GM18499 (cell line): ENCODE data around the gene ZNF330.
A peak's percentile ranks its signal among the peaks of the same experiment; 100 is the strongest.
"Not testable (repeated sequence)": the region's sequence is repeated elsewhere in the genome, so short reads cannot be mapped to it uniquely, and the experiment has no call there.

ENCODE experiments used
- ATAC-seq: cut with Tn5 transposase; IDR thresholded peaks from one replicate; pipeline ENCODE4 v1.9.1; 2021; ENCODE audit warnings: moderate number of reproducible peaks; ENCODE audit not compliant: insufficient read depth, unreplicated experiment

ZNF330 gene

GRCh38 chr4:141220691-141221659, at the start of gene ZNF330:
ZNF330 (plus strand) TSS chr4:141220895; CDS start chr4:141222372, 1,477 bp downstream.
- ATAC-seq, result peak; percentile 81

- no peak for ATAC-seq
These were observed 46.2 kb upstream of the ZNF330 start for GRCh38 chr4:141174457-141174856.

GRCh38 chr4:141177171-141177570, 43.5 kb upstream of the ZNF330 start:
- ATAC-seq, result no peak

GRCh38 chr4:141179474-141180373, 41.0 kb upstream of the ZNF330 start:
- no peak for ATAC-seq

GRCh38 chr4:141180991-141181761, 39.5 kb upstream of the ZNF330 start:
- ATAC-seq, result no peak

GRCh38 chr4:141183491-141183890, 37.2 kb upstream of the ZNF330 start:
- not testable (repeated sequence) for ATAC-seq

GRCh38 chr4:141192564-141192963, 28.1 kb upstream of the ZNF330 start:
- no peak for ATAC-seq

- ATAC-seq, result no peak
These were observed 27.1 kb upstream of the ZNF330 start for GRCh38 chr4:141193516-141194034.

GRCh38 chr4:141195095-141195707, 25.5 kb upstream of the ZNF330 start:
- no peak for ATAC-seq

- no peak for ATAC-seq
These were observed 24.3 kb upstream of the ZNF330 start for GRCh38 chr4:141196227-141196933.

- ATAC-seq, result no peak
These were observed 12.7 kb upstream of the ZNF330 start for GRCh38 chr4:141207961-141208360.

- ATAC-seq, result no peak
These were observed 10.5 kb upstream of the ZNF330 start for GRCh38 chr4:141210168-141210567.

- no peak for ATAC-seq
These were observed 7.1 kb upstream of the ZNF330 start for GRCh38 chr4:141213550-141213991.

- no peak for ATAC-seq
These were observed 5.7 kb upstream of the ZNF330 start for GRCh38 chr4:141215030-141215429.

GRCh38 chr4:141216002-141216761, 4.5 kb upstream of the ZNF330 start:
- no peak for ATAC-seq

- ATAC-seq, result peak; percentile 6
These were observed 424 bp upstream of the ZNF330 start for GRCh38 chr4:141220271-141220670.

- no peak for ATAC-seq
These were observed 2.7 kb downstream of the ZNF330 start for GRCh38 chr4:141223418-141223817.

- ATAC-seq, result not testable (repeated sequence)
These were observed 6.6 kb downstream of the ZNF330 start for GRCh38 chr4:141227280-141227679.
